ENCODE data around the gene AGPAT2. TPM values are rescaled to one million over a fixed set of nuclear protein-coding genes. Genes with fewer than 3 reads are reported as not detected.

The AGPAT2 gene
- total RNA-seq, 1 experiment from 2014 or later: 103 TPM

- ChIA-PET CTCF (no interaction called here), POLR2A (ENCODE audit: unreplicated experiment) (no interaction called here)
- Histone ChIP-seq H3K4me1 (ENCODE audit: insufficient read depth, low read length) (no peaks in the 10 kb centered on the region), H3F3A (ENCODE audit: low read length, unreplicated experiment) (no peaks in the 10 kb centered on the region), H3K9me3 (ENCODE audit: low read length) (no peaks in the 10 kb centered on the region), H3K36me3 (ENCODE audit: low read depth, low read length) (no peaks in the 10 kb centered on the region), H3K4me2 (ENCODE audit: low read length) (no peak overlapping the region), H3K9ac (ENCODE audit: low read length) (no peak overlapping the region), H3K79me2 (ENCODE audit: low read length) (no peaks in the 10 kb centered on the region), H3K27me3 (ENCODE audit: low read length) (no peaks in the 10 kb centered on the region), H3K9me2 (replicated peaks; ENCODE audit: low read length) (no peaks in the 10 kb centered on the region), H4K20me1 (ENCODE audit: low read length) (no peaks in the 10 kb centered on the region), H3K4me3 (ENCODE audit: low read length) (no peak overlapping the region), H2AFZ (ENCODE audit: low read length) (no peak overlapping the region), H3K27ac (ENCODE audit: low read length) (no peak overlapping the region)
- ATAC-seq (no peak), DNase-seq (no peak)
- no TSS peak for BruUV-seq (replicated peaks)
- intact Hi-C loops (cut with micrococcal nuclease): no loop called here
- TF ChIP-seq EZH2phosphoT487 (IDR thresholded peaks at IDR 0.05; ENCODE audit: borderline replicate concordance, low read length) (no peak), EZH2 (IDR thresholded peaks at IDR 0.05; ENCODE audit: low read length, unreplicated experiment) (no peak)
- TF ChIP-seq, protein P1, sequence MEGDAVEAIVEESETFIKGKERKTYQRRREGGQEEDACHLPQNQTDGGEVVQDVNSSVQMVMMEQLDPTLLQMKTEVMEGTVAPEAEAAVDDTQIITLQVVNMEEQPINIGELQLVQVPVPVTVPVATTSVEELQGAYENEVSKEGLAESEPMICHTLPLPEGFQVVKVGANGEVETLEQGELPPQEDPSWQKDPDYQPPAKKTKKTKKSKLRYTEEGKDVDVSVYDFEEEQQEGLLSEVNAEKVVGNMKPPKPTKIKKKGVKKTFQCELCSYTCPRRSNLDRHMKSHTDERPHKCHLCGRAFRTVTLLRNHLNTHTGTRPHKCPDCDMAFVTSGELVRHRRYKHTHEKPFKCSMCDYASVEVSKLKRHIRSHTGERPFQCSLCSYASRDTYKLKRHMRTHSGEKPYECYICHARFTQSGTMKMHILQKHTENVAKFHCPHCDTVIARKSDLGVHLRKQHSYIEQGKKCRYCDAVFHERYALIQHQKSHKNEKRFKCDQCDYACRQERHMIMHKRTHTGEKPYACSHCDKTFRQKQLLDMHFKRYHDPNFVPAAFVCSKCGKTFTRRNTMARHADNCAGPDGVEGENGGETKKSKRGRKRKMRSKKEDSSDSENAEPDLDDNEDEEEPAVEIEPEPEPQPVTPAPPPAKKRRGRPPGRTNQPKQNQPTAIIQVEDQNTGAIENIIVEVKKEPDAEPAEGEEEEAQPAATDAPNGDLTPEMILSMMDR (conservative IDR thresholded peaks at IDR 0.05; ENCODE audit: low read depth, low read length): no peak
Measured at GRCh38 chr9:136628268-136628667, 59.0 kb downstream of the AGPAT2 start.

DNA sequence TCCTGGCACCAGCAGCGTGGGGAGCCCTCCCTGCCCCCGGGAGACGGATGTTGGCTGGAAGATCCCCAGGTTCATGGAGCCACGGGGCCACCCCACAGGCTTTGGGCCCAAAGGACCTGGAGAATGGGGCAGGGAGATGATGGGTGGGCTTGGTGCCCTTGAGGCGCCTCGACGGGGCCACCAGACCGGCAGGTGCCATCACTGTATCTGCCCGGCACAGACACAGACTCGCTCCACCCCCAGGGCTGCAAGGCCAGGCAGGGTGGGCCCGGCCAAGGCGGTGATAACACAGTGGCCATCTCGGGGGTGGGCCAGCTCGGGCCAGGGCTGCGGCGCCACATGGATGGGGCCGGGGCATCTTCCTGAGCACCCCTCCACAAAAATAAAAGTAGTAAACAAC is 59.6 kb downstream of the AGPAT2 start:
- Histone ChIP-seq H4K20me1 (ENCODE audit: low read length) (no peaks in the 10 kb centered on the region), H2AFZ (ENCODE audit: low read length) (no peak overlapping the region), H3F3A (ENCODE audit: low read length, unreplicated experiment) (no peaks in the 10 kb centered on the region), H3K27me3 (ENCODE audit: low read length) (no peaks in the 10 kb centered on the region), H3K79me2 (ENCODE audit: low read length) (no peaks in the 10 kb centered on the region), H3K36me3 (ENCODE audit: low read depth, low read length) (no peaks in the 10 kb centered on the region), H3K27ac (ENCODE audit: low read length) (no peak overlapping the region), H3K4me1 (ENCODE audit: insufficient read depth, low read length) (no peaks in the 10 kb centered on the region), H3K9ac (ENCODE audit: low read length) (no peak overlapping the region), H3K9me3 (ENCODE audit: low read length) (no peaks in the 10 kb centered on the region), H3K4me3 (ENCODE audit: low read length) (no peak overlapping the region), H3K9me2 (replicated peaks; ENCODE audit: low read length) (no peaks in the 10 kb centered on the region), H3K4me2 (ENCODE audit: low read length) (no peak overlapping the region)
- no peak for DNase-seq
- no peak for ATAC-seq
- TF ChIP-seq, protein P1 (conservative IDR thresholded peaks at IDR 0.05; ENCODE audit: low read depth, low read length): no peak
- no peak for TF ChIP-seq EZH2 (IDR thresholded peaks at IDR 0.05; ENCODE audit: low read length, unreplicated experiment)
- no peak for TF ChIP-seq EZH2phosphoT487 (IDR thresholded peaks at IDR 0.05; ENCODE audit: borderline replicate concordance, low read length)
- no TSS peak for BruUV-seq (replicated peaks)
- intact Hi-C loops (cut with micrococcal nuclease): no loop called here
- POLR2A ChIA-PET (ENCODE audit: unreplicated experiment): no interaction called here
- CTCF ChIA-PET: no interaction called here

DNA sequence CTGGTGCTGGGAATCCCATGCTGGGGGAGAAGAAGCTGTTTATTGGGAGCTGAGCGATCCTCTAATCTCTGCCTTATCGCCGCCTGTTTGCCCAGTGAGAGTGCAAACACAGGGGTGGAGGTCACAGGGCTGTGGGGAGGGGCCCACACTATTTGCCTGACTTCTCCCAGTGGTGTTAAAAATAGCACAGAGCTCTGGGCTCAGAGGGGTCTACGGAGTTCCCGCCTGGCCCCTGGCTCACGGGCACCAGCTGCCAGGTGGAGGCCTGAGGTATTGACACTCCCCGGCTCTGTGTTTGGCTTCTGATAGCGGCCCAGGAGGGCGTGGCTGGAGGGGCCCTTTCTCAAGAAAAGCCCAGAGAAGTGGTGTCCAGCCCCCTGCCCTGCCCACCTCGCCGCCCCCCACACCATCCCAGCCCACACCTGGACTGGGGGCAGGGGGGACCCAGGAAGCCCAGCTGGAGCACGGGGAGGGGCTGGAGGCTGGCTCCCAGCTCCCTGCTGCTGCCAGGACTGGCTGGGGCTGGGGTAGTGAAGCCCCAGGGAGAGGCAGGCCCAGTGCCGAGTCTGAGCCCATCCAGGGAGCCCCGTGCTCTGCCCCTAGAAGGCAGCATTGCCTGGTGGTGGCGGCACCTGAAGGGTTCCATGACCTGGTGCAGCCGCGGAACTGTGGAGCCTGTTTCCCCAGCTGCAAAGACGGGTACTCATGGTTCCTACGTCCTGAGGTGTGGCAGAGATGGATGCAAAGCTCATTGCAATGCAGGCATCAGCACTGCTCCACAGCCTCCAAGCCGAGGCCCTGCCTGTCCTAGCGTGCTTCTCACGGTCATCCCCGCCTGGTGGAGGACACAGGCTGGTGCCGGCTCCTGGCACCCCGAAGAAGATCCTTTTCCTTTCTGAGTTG is 60.3 kb downstream of the AGPAT2 start:
- CTCF ChIA-PET: no interaction called here
- Histone ChIP-seq H3K36me3 (ENCODE audit: low read depth, low read length) (no peaks in the 10 kb centered on the region), H3K4me1 (ENCODE audit: insufficient read depth, low read length) (no peaks in the 10 kb centered on the region), H3K27me3 (ENCODE audit: low read length) (no peaks in the 10 kb centered on the region), H3F3A (ENCODE audit: low read length, unreplicated experiment) (no peaks in the 10 kb centered on the region), H4K20me1 (ENCODE audit: low read length) (no peaks in the 10 kb centered on the region), H3K4me2 (ENCODE audit: low read length) (no peak overlapping the region), H2AFZ (ENCODE audit: low read length) (no peak overlapping the region), H3K9me2 (replicated peaks; ENCODE audit: low read length) (no peaks in the 10 kb centered on the region), H3K27ac (ENCODE audit: low read length) (no peak overlapping the region), H3K4me3 (ENCODE audit: low read length) (no peak overlapping the region), H3K79me2 (ENCODE audit: low read length) (no peaks in the 10 kb centered on the region), H3K9ac (ENCODE audit: low read length) (no peak overlapping the region), H3K9me3 (ENCODE audit: low read length) (no peaks in the 10 kb centered on the region)
- intact Hi-C loops (cut with micrococcal nuclease): no loop called here
- ATAC-seq (no peak), DNase-seq (no peak)
- no TSS peak for BruUV-seq (replicated peaks)
- TF ChIP-seq EZH2phosphoT487 (IDR thresholded peaks at IDR 0.05; ENCODE audit: borderline replicate concordance, low read length) (no peak), EZH2 (IDR thresholded peaks at IDR 0.05; ENCODE audit: low read length, unreplicated experiment) (no peak)
- TF ChIP-seq, protein P1 (conservative IDR thresholded peaks at IDR 0.05; ENCODE audit: low read depth, low read length): no peak
- POLR2A ChIA-PET (ENCODE audit: unreplicated experiment): no interaction called here
